Measurements from ENCODE around the gene TRAPPC5. TPM values are rescaled to one million over a fixed set of nuclear protein-coding genes. Genes with fewer than 3 reads are reported as not detected.

TRAPPC5 gene
- total and polyA plus RNA-seq, 4 donors = 29.8 to 224 (median 125) TPM

GRCh38 chr19:7685546-7686445 lies 5.2 kb downstream of the TRAPPC5 start:
- WGBS, 2 donors = 63 to 75% methylated on average over 17 to 19 of the region's 19 CpGs
- H3K9me3 ChIP-seq (ENCODE audit: control insufficient read depth in 4 of 4, insufficient read depth in 3 of 4, low read length in 3 of 4) = no peaks in the 10 kb centered on the region
- DNase-seq = no peak
- H3K27me3 ChIP-seq (ENCODE audit: control insufficient read depth in 3 of 3, insufficient read depth in 3 of 3, low read length in 2 of 3) = peaks cover 0 to 5% (median 0%) of the 10 kb centered on the region in 3 donors
- peaks cover 0 to 10% (median 4%) of the 10 kb centered on the region in 5 donors for H3K4me1 ChIP-seq (ENCODE audit: control insufficient read depth in 5 of 5, insufficient read depth in 5 of 5, low read length in 5 of 5)
- TF ChIP-seq, protein P1, sequence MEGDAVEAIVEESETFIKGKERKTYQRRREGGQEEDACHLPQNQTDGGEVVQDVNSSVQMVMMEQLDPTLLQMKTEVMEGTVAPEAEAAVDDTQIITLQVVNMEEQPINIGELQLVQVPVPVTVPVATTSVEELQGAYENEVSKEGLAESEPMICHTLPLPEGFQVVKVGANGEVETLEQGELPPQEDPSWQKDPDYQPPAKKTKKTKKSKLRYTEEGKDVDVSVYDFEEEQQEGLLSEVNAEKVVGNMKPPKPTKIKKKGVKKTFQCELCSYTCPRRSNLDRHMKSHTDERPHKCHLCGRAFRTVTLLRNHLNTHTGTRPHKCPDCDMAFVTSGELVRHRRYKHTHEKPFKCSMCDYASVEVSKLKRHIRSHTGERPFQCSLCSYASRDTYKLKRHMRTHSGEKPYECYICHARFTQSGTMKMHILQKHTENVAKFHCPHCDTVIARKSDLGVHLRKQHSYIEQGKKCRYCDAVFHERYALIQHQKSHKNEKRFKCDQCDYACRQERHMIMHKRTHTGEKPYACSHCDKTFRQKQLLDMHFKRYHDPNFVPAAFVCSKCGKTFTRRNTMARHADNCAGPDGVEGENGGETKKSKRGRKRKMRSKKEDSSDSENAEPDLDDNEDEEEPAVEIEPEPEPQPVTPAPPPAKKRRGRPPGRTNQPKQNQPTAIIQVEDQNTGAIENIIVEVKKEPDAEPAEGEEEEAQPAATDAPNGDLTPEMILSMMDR (IDR thresholded peaks at IDR 0.05; ENCODE audit: control extremely low read depth, extremely low read depth) = no peak
- no peak overlapping the region for H3K9ac ChIP-seq (ENCODE audit: insufficient read depth in 1 of 2, low read length in 2 of 2)
- no peak overlapping the region for H3K4me3 ChIP-seq
- ATAC-seq (ENCODE audit: insufficient read depth, low FRiP score) = no peak
- no peak overlapping the region for H3K27ac ChIP-seq (ENCODE audit: low read depth in 1 of 2, low read length in 1 of 2)
- H3K36me3 ChIP-seq (ENCODE audit: control insufficient read depth in 4 of 4, insufficient read depth in 4 of 4, low read length in 4 of 4) = peaks cover 0 to 16% (median 6%) of the 10 kb centered on the region in 4 donors

DNA sequence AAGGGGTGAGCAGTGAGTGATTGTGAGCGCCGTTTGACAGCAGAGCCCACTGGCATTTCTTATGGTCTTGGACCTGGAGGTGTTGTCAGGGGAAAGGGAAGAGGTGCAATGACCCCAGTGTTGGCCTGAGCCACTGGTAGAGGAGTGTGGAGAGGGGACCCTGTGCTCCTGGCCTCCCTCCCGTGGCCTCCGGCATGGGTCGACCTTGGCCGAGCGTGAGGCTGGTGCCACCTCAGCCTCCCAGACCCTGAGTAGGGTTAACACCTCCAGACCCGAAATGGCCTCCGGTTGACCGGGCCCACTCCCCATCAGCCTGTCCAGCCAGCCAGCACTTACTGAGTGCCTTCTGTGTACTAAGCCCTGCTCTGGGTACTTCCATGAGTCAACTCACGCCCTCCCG lies 6.5 kb downstream of the TRAPPC5 start:
- Histone ChIP-seq H3K27me3 (ENCODE audit: control insufficient read depth in 3 of 3, insufficient read depth in 3 of 3, low read length in 2 of 3) (peaks cover 0 to 5% (median 0%) of the 10 kb centered on the region in 3 donors), H3K9ac (ENCODE audit: insufficient read depth in 1 of 2, low read length in 2 of 2) (no peak overlapping the region), H3K9me3 (ENCODE audit: control insufficient read depth in 4 of 4, insufficient read depth in 3 of 4, low read length in 3 of 4) (peaks cover 0 to 5% (median 0%) of the 10 kb centered on the region in 4 donors), H3K36me3 (ENCODE audit: control insufficient read depth in 4 of 4, insufficient read depth in 4 of 4, low read length in 4 of 4) (peaks cover 0 to 15% (median 4%) of the 10 kb centered on the region in 4 donors), H3K27ac (ENCODE audit: low read depth in 1 of 2, low read length in 1 of 2) (no peak overlapping the region), H3K4me3 (no peak overlapping the region), H3K4me1 (ENCODE audit: control insufficient read depth in 5 of 5, insufficient read depth in 5 of 5, low read length in 5 of 5) (peaks cover 0 to 2% (median 0%) of the 10 kb centered on the region in 5 donors)
- 88 to 93% methylated on average over 12 of the region's 12 CpGs for WGBS, 2 donors
- DNase-seq (no peak), ATAC-seq (ENCODE audit: insufficient read depth, low FRiP score) (no peak)
- TF ChIP-seq, protein P1 (IDR thresholded peaks at IDR 0.05; ENCODE audit: control extremely low read depth, extremely low read depth) = no peak

- Histone ChIP-seq H3K9me3 (ENCODE audit: control insufficient read depth in 4 of 4, insufficient read depth in 3 of 4, low read length in 3 of 4) (peaks cover 0 to 8% (median 0%) of the 10 kb centered on the region in 4 donors), H3K27ac (ENCODE audit: low read depth in 1 of 2, low read length in 1 of 2) (no peak overlapping the region), H3K4me3 (no peak overlapping the region), H3K9ac (ENCODE audit: insufficient read depth in 1 of 2, low read length in 2 of 2) (no peak overlapping the region), H3K27me3 (ENCODE audit: control insufficient read depth in 3 of 3, insufficient read depth in 3 of 3, low read length in 2 of 3) (peaks cover 0 to 5% (median 0%) of the 10 kb centered on the region in 3 donors), H3K36me3 (ENCODE audit: control insufficient read depth in 4 of 4, insufficient read depth in 4 of 4, low read length in 4 of 4) (peaks cover 0 to 2% (median 0%) of the 10 kb centered on the region in 4 donors), H3K4me1 (ENCODE audit: control insufficient read depth in 5 of 5, insufficient read depth in 5 of 5, low read length in 5 of 5) (no peaks in the 10 kb centered on the region)
- DNase-seq (no peak), ATAC-seq (ENCODE audit: insufficient read depth, low FRiP score) (no peak)
- 27 to 37% methylated on average over 23 of the region's 23 CpGs for WGBS, 2 donors
- TF ChIP-seq, protein P1 (IDR thresholded peaks at IDR 0.05; ENCODE audit: control extremely low read depth, extremely low read depth) = no peak
Measured at GRCh38 chr19:7689165-7689564, 8.5 kb downstream of the TRAPPC5 start.

Data from lung (tissue), 12 donors.